ENCODE data around the gene PGAP1. TPM values are rescaled to one million over a fixed set of nuclear protein-coding genes. Genes with fewer than 3 reads are reported as not detected.
A peak's percentile ranks its signal among the peaks of the same experiment; 100 is the strongest.

PGAP1 gene
- total RNA-seq, 1 experiment from 2014 or later = 21.0 TPM

GRCh38 chr2:196925051-196925767 lies 1.3 kb downstream of the PGAP1 start:
- Histone ChIP-seq H3K79me1 (ENCODE audit: insufficient read depth, low read depth, low read length, poor library complexity, severe bottlenecking) (peaks cover 3% of the 10 kb centered on the region), H3K56ac (ENCODE audit: insufficient read length, low read depth, low read length) (no peak overlapping the region), H4K5ac (ENCODE audit: insufficient read length, low read depth, low read length) (no peak overlapping the region), H3K14ac (ENCODE audit: insufficient read depth, low read length) (no peak overlapping the region), H3K18ac (ENCODE audit: insufficient read length, low read depth, low read length) (no peak overlapping the region), H2BK12ac (ENCODE audit: insufficient read length, low read depth, low read length) (no peak overlapping the region), H4K8ac (replicated peaks; ENCODE audit: insufficient read length, low read depth, low read length) (no peak overlapping the region), H3K9ac (ENCODE audit: extremely low read depth, insufficient read length, low read length) (peak overlapping the region; percentile 40), H3K27me3 (ENCODE audit: insufficient read depth, low read length) (no peaks in the 10 kb centered on the region), H2AFZ (ENCODE audit: low read length) (no peak overlapping the region), H4K91ac (ENCODE audit: insufficient read length, low read depth, low read length) (no peak overlapping the region), H2BK20ac (ENCODE audit: low read depth, low read length, poor library complexity, severe bottlenecking) (no peak overlapping the region), H4K20me1 (ENCODE audit: control insufficient read depth, insufficient read depth, insufficient read length) (no peaks in the 10 kb centered on the region), H2BK5ac (ENCODE audit: insufficient read length, low read length) (no peak overlapping the region), H3K27ac (ENCODE audit: insufficient read length, low read depth, low read length) (no peak overlapping the region), H3K4me1 (ENCODE audit: insufficient read depth, low read length) (no peaks in the 10 kb centered on the region), H2BK120ac (ENCODE audit: low read depth, low read length, poor library complexity, severe bottlenecking) (no peak overlapping the region), H3K4me2 (ENCODE audit: insufficient read depth, insufficient read length, low read length) (peak overlapping the region; percentile 90), H2BK15ac (ENCODE audit: low read depth, low read length) (no peak overlapping the region), H3K23ac (ENCODE audit: insufficient read length, low read depth, low read length) (no peak overlapping the region), H3K9me3 (ENCODE audit: control insufficient read depth, low read depth, low read length) (no peaks in the 10 kb centered on the region), H3T11ph (ENCODE audit: low read length) (no peak overlapping the region), H3K4ac (ENCODE audit: low read depth, low read length) (no peak overlapping the region), H3K23me2 (ENCODE audit: insufficient read length, low read depth, low read length, poor library complexity, severe bottlenecking) (peaks cover 6% of the 10 kb centered on the region), H3K79me2 (ENCODE audit: insufficient read depth, low read length) (peaks cover 3% of the 10 kb centered on the region; the same call in 1 of the 2 replicates), H2AK5ac (ENCODE audit: insufficient read length, low read length) (no peak overlapping the region)
- Mint-ChIP-seq H3K4me3 (peak overlapping the region; percentile 99 to 100), H3K4me1 (peaks cover 24 to 35% of the 10 kb centered on the region in 2 experiments), H3K9me3 (peaks cover 0 to 2% of the 10 kb centered on the region in 2 experiments; a peak in 1 of 5 replicates), H3K27me3 (ENCODE audit: low read depth) (peaks cover 15% of the 10 kb centered on the region), H3K36me3 (ENCODE audit: insufficient read depth in 1 of 3, low read depth in 3 of 3) (peaks cover 0 to 3% (median 0%) of the 10 kb centered on the region in 3 experiments; a peak in 1 of 7 replicates), H3K27ac (peak overlapping the region; percentile 90 to 99 (median 95))
- DNase-seq = no peak
- TF ChIP-seq CTCF (conservative IDR thresholded peaks at IDR 0.05) = no peak
- no CpG with 5 or more reads among the region's 11 CpGs for WGBS (ENCODE audit: extremely low coverage, insufficient read length, low lambda C conversion rate)
